HUES6 (cell line): ENCODE results near the gene PSG2.
"Not testable (repeated sequence)": the region's sequence is repeated elsewhere in the genome, so short reads cannot be mapped to it uniquely, and the experiment has no call there.

ENCODE experiments used
- H3K27ac ChIP-seq: 2 replicates; pipeline ENCODE4 v1.7.0; 2013; ENCODE audit warnings: low read depth, mild to moderate bottlenecking, low read length, inconsistent platforms
- H3K27me3 ChIP-seq: 2 replicates; pipeline ENCODE4 v1.6.1; 2013; ENCODE audit warnings: low read length; ENCODE audit not compliant: control insufficient read depth, insufficient read depth
- H3K36me3 ChIP-seq: 2 replicates; pipeline ENCODE4 v1.6.1; 2013; ENCODE audit warnings: low read length; ENCODE audit not compliant: control insufficient read depth, insufficient read depth
- H3K4me1 ChIP-seq: 2 replicates; pipeline ENCODE4 v1.6.1; 2013; ENCODE audit warnings: low read length; ENCODE audit not compliant: control insufficient read depth, insufficient read depth
- H3K4me3 ChIP-seq: 2 replicates; pipeline ENCODE4 v1.5.1; 2013; ENCODE audit warnings: low read depth, low read length
- H3K9ac ChIP-seq: one replicate; pipeline ENCODE4 v1.6.1; 2013; ENCODE audit warnings: mild to moderate bottlenecking, low read length
- H3K9me3 ChIP-seq: 2 replicates; pipeline ENCODE4 v1.6.1; 2013; ENCODE audit warnings: low read depth, low read length; ENCODE audit not compliant: control insufficient read depth, insufficient read depth

Gene PSG2

GRCh38 chr19:43077881-43078280, 4.6 kb downstream of the PSG2 start:
- H3K27ac ChIP-seq = not testable (repeated sequence)

GRCh38 chr19:43062418-43062817, 20.1 kb downstream of the PSG2 start:
- not testable (repeated sequence) for H3K27ac ChIP-seq, H3K9me3 ChIP-seq, H3K9ac ChIP-seq, H3K27me3 ChIP-seq, H3K36me3 ChIP-seq, H3K4me3 ChIP-seq, H3K4me1 ChIP-seq

More at GRCh38 chr19:43077881-43078280, 4.6 kb downstream of the PSG2 start:
- H3K4me3 ChIP-seq, H3K36me3 ChIP-seq, H3K27me3 ChIP-seq, H3K9me3 ChIP-seq, H3K9ac ChIP-seq, H3K4me1 ChIP-seq: not testable (repeated sequence)

- H3K27ac ChIP-seq, H3K27me3 ChIP-seq, H3K36me3 ChIP-seq, H3K9me3 ChIP-seq, H3K4me1 ChIP-seq, H3K9ac ChIP-seq, H3K4me3 ChIP-seq: not testable (repeated sequence)
Observed at GRCh38 chr19:43061326-43061725, 21.2 kb downstream of the PSG2 start.

- not testable (repeated sequence) for H3K4me3 ChIP-seq, H3K36me3 ChIP-seq, H3K4me1 ChIP-seq, H3K9me3 ChIP-seq, H3K27me3 ChIP-seq, H3K9ac ChIP-seq, H3K27ac ChIP-seq
Observed at GRCh38 chr19:43060254-43060653, 22.2 kb downstream of the PSG2 start.

GRCh38 chr19:43059482-43059881, 23.0 kb downstream of the PSG2 start:
- H3K27ac ChIP-seq, H3K36me3 ChIP-seq: not testable (repeated sequence)

GRCh38 chr19:43058440-43058839, 24.1 kb downstream of the PSG2 start:
- H3K9me3 ChIP-seq, H3K36me3 ChIP-seq, H3K27me3 ChIP-seq, H3K9ac ChIP-seq, H3K27ac ChIP-seq, H3K4me1 ChIP-seq, H3K4me3 ChIP-seq: not testable (repeated sequence)

More at GRCh38 chr19:43059482-43059881, 23.0 kb downstream of the PSG2 start:
- H3K4me3 ChIP-seq, H3K4me1 ChIP-seq, H3K9ac ChIP-seq, H3K9me3 ChIP-seq, H3K27me3 ChIP-seq: not testable (repeated sequence)

- H3K9me3 ChIP-seq, H3K27me3 ChIP-seq, H3K4me1 ChIP-seq, H3K36me3 ChIP-seq, H3K4me3 ChIP-seq, H3K9ac ChIP-seq, H3K27ac ChIP-seq: not testable (repeated sequence)
Observed at GRCh38 chr19:43047966-43048365, 34.5 kb downstream of the PSG2 start.

- H3K27ac ChIP-seq, H3K4me1 ChIP-seq, H3K9ac ChIP-seq, H3K36me3 ChIP-seq, H3K27me3 ChIP-seq, H3K4me3 ChIP-seq, H3K9me3 ChIP-seq: not testable (repeated sequence)
Observed at GRCh38 chr19:43046578-43046977, 35.9 kb downstream of the PSG2 start.

- H3K27me3 ChIP-seq, H3K4me3 ChIP-seq, H3K9me3 ChIP-seq, H3K27ac ChIP-seq, H3K9ac ChIP-seq, H3K36me3 ChIP-seq, H3K4me1 ChIP-seq: not testable (repeated sequence)
Observed at GRCh38 chr19:43043492-43044180, 38.9 kb downstream of the PSG2 start.

- not testable (repeated sequence) for H3K27ac ChIP-seq, H3K27me3 ChIP-seq, H3K36me3 ChIP-seq, H3K4me1 ChIP-seq, H3K9ac ChIP-seq, H3K4me3 ChIP-seq, H3K9me3 ChIP-seq
Observed at GRCh38 chr19:43031645-43032044, 50.9 kb downstream of the PSG2 start.

- no peak overlapping the region for H3K9ac ChIP-seq
- no peak overlapping the region for H3K4me3 ChIP-seq
- no peak overlapping the region for H3K27ac ChIP-seq
- H3K9me3 ChIP-seq = no peaks in the 10 kb centered on the region; the same call in 1 of the 2 replicates
- H3K27me3 ChIP-seq = no peaks in the 10 kb centered on the region; the same call in 1 of the 2 replicates
- H3K4me1 ChIP-seq = no peaks in the 10 kb centered on the region
- H3K36me3 ChIP-seq = no peaks in the 10 kb centered on the region
Observed at GRCh38 chr19:43028866-43029265, 53.6 kb downstream of the PSG2 start.

- not testable (repeated sequence) for H3K9me3 ChIP-seq, H3K4me1 ChIP-seq, H3K9ac ChIP-seq, H3K27me3 ChIP-seq, H3K27ac ChIP-seq, H3K36me3 ChIP-seq, H3K4me3 ChIP-seq
Observed at GRCh38 chr19:43027985-43028384, 54.5 kb downstream of the PSG2 start.
